DND-41 (cell line): ENCODE data around the gene CD244.

Source experiments
- ATAC-seq: fragments of 200-7000 bp; cut with Tn5 transposase; 3 replicates; pipeline ENCODE4 v1.9.1; 2021; ENCODE audit warnings: low read depth; ENCODE audit not compliant: insufficient read depth
- DNase-seq: peaks from one replicate; pipeline ENCODE4 v3.0.0-alpha.2; 2020
- H2AFZ ChIP-seq: 2 replicates; pipeline ENCODE4 v1.6.0; 2012; ENCODE audit warnings: low read depth, low read length
- H3K27ac ChIP-seq: 2 replicates; pipeline ENCODE4 v1.5.1; 2012; ENCODE audit warnings: low read length, inconsistent platforms
- H3K27me3 ChIP-seq: fragments of 200-600 bp; sonication (generic); 2 replicates; pipeline ENCODE4 v1.6.0; 2012; ENCODE audit warnings: low read length, mild to moderate bottlenecking, inconsistent platforms; ENCODE audit not compliant: insufficient read depth, poor library complexity
- H3K36me3 ChIP-seq: 2 replicates; pipeline ENCODE4 v1.5.1; 2012; ENCODE audit warnings: low read length, inconsistent platforms; ENCODE audit not compliant: insufficient read depth
- H3K4me1 ChIP-seq: 2 replicates; pipeline ENCODE4 v1.5.1; 2012; ENCODE audit warnings: mild to moderate bottlenecking, low read length; ENCODE audit not compliant: insufficient read depth
- H3K4me2 ChIP-seq: 2 replicates; pipeline ENCODE4 v1.6.0; 2012; ENCODE audit warnings: mild to moderate bottlenecking, moderate library complexity, low read length, inconsistent platforms; ENCODE audit not compliant: insufficient read depth
- H3K4me3 ChIP-seq, 2 experiments: fragments of 200-600 bp in 1 of 2; shearing (Covaris generic) in 1 of 2; 2 replicates each; pipeline ENCODE4 v1.5.1; 2012 to 2016; ENCODE audit warnings: inconsistent platforms in 2 of 2, low read length in 2 of 2, mild to moderate bottlenecking in 2 of 2, low read depth in 1 of 2, moderate library complexity in 1 of 2
- H3K79me2 ChIP-seq: 2 replicates; pipeline ENCODE4 v1.6.0; 2012; ENCODE audit warnings: low read length, inconsistent platforms; ENCODE audit not compliant: insufficient read depth
- H3K9ac ChIP-seq: 2 replicates; pipeline ENCODE4 v1.6.0; 2012; ENCODE audit warnings: low read depth, mild to moderate bottlenecking, inconsistent platforms, low read length, moderate library complexity
- H3K9me3 ChIP-seq: 2 replicates; pipeline ENCODE4 v1.5.1; 2012; ENCODE audit warnings: low read length, moderate library complexity, mild to moderate bottlenecking, inconsistent platforms; ENCODE audit not compliant: insufficient read depth, severe bottlenecking
- H4K20me1 ChIP-seq: 2 replicates; pipeline ENCODE4 v1.6.0; 2012; ENCODE audit warnings: low read length; ENCODE audit not compliant: insufficient read depth
- EZH2 ChIP-seq: IDR thresholded peaks from 3 replicates; pipeline ENCODE4 v1.6.1; 2012; ENCODE audit warnings: borderline replicate concordance, low read depth, mild to moderate bottlenecking, moderate library complexity, low read length, inconsistent platforms; ENCODE audit not compliant: severe bottlenecking
- TF ChIP-seq, protein P1 (sequence below): IDR thresholded peaks from 2 replicates; pipeline ENCODE4 v1.5.1; 2012; ENCODE audit warnings: borderline replicate concordance, low read length, moderate library complexity, mild to moderate bottlenecking; ENCODE audit not compliant: poor library complexity, severe bottlenecking; ENCODE audit errors: extremely low read depth

Gene CD244

DNA sequence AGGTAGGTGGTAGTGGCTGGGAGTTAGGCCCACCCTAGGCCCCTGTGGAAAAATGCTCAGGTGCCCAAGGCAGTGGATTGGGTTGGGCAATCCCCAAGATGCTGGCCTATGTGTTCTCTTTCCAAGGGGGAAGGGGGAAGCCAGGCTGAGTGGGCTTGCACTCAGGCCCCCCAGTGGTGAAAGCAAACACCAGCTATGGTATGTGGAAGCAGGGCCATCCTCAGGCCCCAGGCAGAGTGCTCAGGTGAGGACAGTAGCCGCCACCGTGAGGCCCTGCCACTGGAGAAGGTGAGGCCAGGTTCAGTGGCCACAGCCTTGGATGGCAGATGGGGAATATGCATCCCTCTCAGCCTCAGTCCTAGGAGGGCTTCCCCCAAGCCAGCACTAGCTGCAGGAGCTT lies 54.9 kb downstream of the CD244 start:
- no peaks in the 10 kb centered on the region for H3K27me3 ChIP-seq
- H3K27ac ChIP-seq: no peak overlapping the region
- no peak overlapping the region for H3K9ac ChIP-seq
- H3K9me3 ChIP-seq: peaks cover 17% of the 10 kb centered on the region
- no peaks in the 10 kb centered on the region for H3K4me1 ChIP-seq
- no peaks in the 10 kb centered on the region for H4K20me1 ChIP-seq
- ATAC-seq (no peak), DNase-seq (no peak)
- H3K79me2 ChIP-seq: no peaks in the 10 kb centered on the region
- H3K36me3 ChIP-seq: no peaks in the 10 kb centered on the region
- no peak overlapping the region for H3K4me2 ChIP-seq
- no peak overlapping the region for H2AFZ ChIP-seq
- TF ChIP-seq, protein P1, sequence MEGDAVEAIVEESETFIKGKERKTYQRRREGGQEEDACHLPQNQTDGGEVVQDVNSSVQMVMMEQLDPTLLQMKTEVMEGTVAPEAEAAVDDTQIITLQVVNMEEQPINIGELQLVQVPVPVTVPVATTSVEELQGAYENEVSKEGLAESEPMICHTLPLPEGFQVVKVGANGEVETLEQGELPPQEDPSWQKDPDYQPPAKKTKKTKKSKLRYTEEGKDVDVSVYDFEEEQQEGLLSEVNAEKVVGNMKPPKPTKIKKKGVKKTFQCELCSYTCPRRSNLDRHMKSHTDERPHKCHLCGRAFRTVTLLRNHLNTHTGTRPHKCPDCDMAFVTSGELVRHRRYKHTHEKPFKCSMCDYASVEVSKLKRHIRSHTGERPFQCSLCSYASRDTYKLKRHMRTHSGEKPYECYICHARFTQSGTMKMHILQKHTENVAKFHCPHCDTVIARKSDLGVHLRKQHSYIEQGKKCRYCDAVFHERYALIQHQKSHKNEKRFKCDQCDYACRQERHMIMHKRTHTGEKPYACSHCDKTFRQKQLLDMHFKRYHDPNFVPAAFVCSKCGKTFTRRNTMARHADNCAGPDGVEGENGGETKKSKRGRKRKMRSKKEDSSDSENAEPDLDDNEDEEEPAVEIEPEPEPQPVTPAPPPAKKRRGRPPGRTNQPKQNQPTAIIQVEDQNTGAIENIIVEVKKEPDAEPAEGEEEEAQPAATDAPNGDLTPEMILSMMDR: no peak
- TF ChIP-seq EZH2: no peak
- no peak overlapping the region for H3K4me3 ChIP-seq

GRCh38 chr1:160807247-160807646 lies 55.4 kb downstream of the CD244 start:
- no peaks in the 10 kb centered on the region for H3K36me3 ChIP-seq
- peaks cover 17% of the 10 kb centered on the region for H3K9me3 ChIP-seq
- H2AFZ ChIP-seq: no peak overlapping the region
- no peak overlapping the region for H3K9ac ChIP-seq
- no peak overlapping the region for H3K4me3 ChIP-seq
- no peak for DNase-seq
- H4K20me1 ChIP-seq: no peaks in the 10 kb centered on the region
- no peak for ATAC-seq
- H3K79me2 ChIP-seq: no peaks in the 10 kb centered on the region
- H3K27ac ChIP-seq: no peak overlapping the region
- H3K4me2 ChIP-seq: no peak overlapping the region
- no peak for TF ChIP-seq EZH2
- TF ChIP-seq, protein P1: no peak
- H3K4me1 ChIP-seq: no peaks in the 10 kb centered on the region
- H3K27me3 ChIP-seq: no peaks in the 10 kb centered on the region

DNA sequence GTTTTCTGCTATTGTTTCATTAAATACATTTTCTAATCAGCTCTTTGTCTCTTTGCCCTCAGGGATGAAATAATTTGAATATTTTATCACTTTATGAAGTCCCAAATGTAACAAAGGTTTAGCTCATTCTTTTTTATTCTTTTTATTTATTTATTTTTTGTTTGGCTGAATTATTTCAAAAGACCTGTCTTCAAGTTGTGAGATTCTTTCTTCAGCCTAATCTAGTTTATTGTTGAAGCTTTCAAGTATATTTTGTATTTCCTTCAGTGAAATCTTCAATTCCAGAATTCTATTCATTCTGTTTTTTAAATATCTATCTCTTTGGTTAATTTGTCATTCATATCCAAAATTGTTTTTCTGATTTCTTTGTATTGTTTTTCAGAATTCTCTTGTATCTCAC lies 55.9 kb downstream of the CD244 start:
- H3K36me3 ChIP-seq: no peaks in the 10 kb centered on the region
- no peaks in the 10 kb centered on the region for H3K79me2 ChIP-seq
- H4K20me1 ChIP-seq: no peaks in the 10 kb centered on the region
- H3K27ac ChIP-seq: no peak overlapping the region
- H2AFZ ChIP-seq: no peak overlapping the region
- TF ChIP-seq, protein P1: no peak
- TF ChIP-seq EZH2: no peak
- H3K4me2 ChIP-seq: no peak overlapping the region
- no peaks in the 10 kb centered on the region for H3K27me3 ChIP-seq
- no peak for DNase-seq
- peaks cover 4% of the 10 kb centered on the region for H3K4me1 ChIP-seq
- H3K4me3 ChIP-seq: no peak overlapping the region
- H3K9ac ChIP-seq: no peak overlapping the region
- no peak for ATAC-seq
- peaks cover 17% of the 10 kb centered on the region for H3K9me3 ChIP-seq
